ENCODE results near the gene UGT2A1. TPM values are rescaled to one million over a fixed set of nuclear protein-coding genes. Genes with fewer than 3 reads are reported as not detected.

UGT2A1 gene
- polyA plus RNA-seq, 1 donor (not counting 4 experiments of a cell fraction or from before 2014, with no cell fraction given): not detected

GRCh38 chr4:69546134-69546765 lies 106.8 kb downstream of the UGT2A1 start:
- DNase-seq (ENCODE audit: low read depth, low spot score): no peak
- no peak overlapping the region for H3K27ac ChIP-seq (ENCODE audit: control insufficient read depth, insufficient read depth, low read length)

More at GRCh38 chr4:69546134-69546765, 106.8 kb downstream of the UGT2A1 start:
- no peak for FAIRE-seq
- H3K9me1 ChIP-seq (ENCODE audit: control insufficient read depth, extremely low read depth, insufficient read depth, low read length): no peaks in the 10 kb centered on the region
- H3K79me2 ChIP-seq (ENCODE audit: control insufficient read depth, insufficient read depth, low read length): no peaks in the 10 kb centered on the region
- H3K36me3 ChIP-seq (ENCODE audit: control insufficient read depth in 2 of 2, extremely low read depth in 1 of 2, insufficient read depth in 2 of 2, low read length in 2 of 2): no peaks in the 10 kb centered on the region
- no peak overlapping the region for H3K4me3 ChIP-seq (ENCODE audit: control insufficient read depth in 2 of 3, extremely low read depth in 1 of 3, insufficient read depth in 2 of 3, low read depth in 1 of 3, low read length in 3 of 3)
- no peak for TF ChIP-seq CTCF (optimal IDR thresholded peaks at IDR 0.05 in 1 of 3, IDR thresholded peaks at IDR 0.05 in 1 of 3, conservative IDR thresholded peaks at IDR 0.05 in 1 of 3; ENCODE audit: extremely low read depth in 1 of 3, insufficient read depth in 2 of 3, low read length in 3 of 3)
- TF ChIP-seq EZH2 (IDR thresholded peaks at IDR 0.05; ENCODE audit: low read length): no peak
- no peak overlapping the region for H2AFZ ChIP-seq (ENCODE audit: control insufficient read depth, low read length)
- H3K27me3 ChIP-seq (ENCODE audit: control insufficient read depth, extremely low read depth, insufficient read depth, low read length): no peaks in the 10 kb centered on the region
- no peaks in the 10 kb centered on the region for H3K9me3 ChIP-seq (ENCODE audit: control insufficient read depth, low read depth, low read length)
- H3K9ac ChIP-seq (ENCODE audit: control insufficient read depth, extremely low read depth, insufficient read depth, low read length): no peak overlapping the region
- no peaks in the 10 kb centered on the region for H4K20me1 ChIP-seq (ENCODE audit: control insufficient read depth, extremely low read depth, insufficient read depth, low read length)
- no peaks in the 10 kb centered on the region for H3K4me1 ChIP-seq (ENCODE audit: control insufficient read depth, extremely low read depth, insufficient read depth, low read length)
- dilution Hi-C loops (cut with MboI; ENCODE audit: extremely low pct_ligation_motif_present, low sequenced_read_pairs): no loop called here
- H3K4me2 ChIP-seq (ENCODE audit: control insufficient read depth, extremely low read depth, insufficient read depth, low read depth, low read length): no peak overlapping the region

Small RNA genes lying within 50 kb of the gene (small RNA-seq; reads per million reads assigned to genes)
- 0 reads per million in 3 experiments for gene UGT2A2 (ENCODE audit: insufficient read length in 3 of 3, low read depth in 3 of 3, low replicate concordance in 1 of 3)

Other genes starting within 250 kb of the UGT2A1 start
- not detected in 3 replicates for gene UGT2B4, start 157.3 kb downstream of the UGT2A1 start, polyA plus RNA-seq
- gene UGT2A2, start 13.6 kb downstream of the UGT2A1 start, polyA plus RNA-seq: not detected in 3 replicates
- gene SULT1B1, start 107.4 kb upstream of the UGT2A1 start, polyA plus RNA-seq: 0.28 to 0.57 TPM (median 0.39 TPM) in 3 replicates
- 1.2 to 4.6 TPM (median 4.5 TPM) in 3 replicates for gene SULT1E1, start 206.9 kb upstream of the UGT2A1 start, polyA plus RNA-seq

Data from keratinocyte (primary cell).